K562 treated with DMSO at 1 percent for 24 hours (cell line): ENCODE measurements around the gene CDKL1. TPM values are rescaled to one million over a fixed set of nuclear protein-coding genes. Genes with fewer than 3 reads are reported as not detected.

Experiments
- total RNA-seq: library from RNA; unstranded; fragments of 300-600 nt; gene quantifications from 2 replicates; pipeline ENCODE4 v1.2.3, GENCODE V29; 2022; ENCODE audit warnings: low read depth; ENCODE audit not compliant: insufficient read depth

CDKL1 gene
- total RNA-seq, result not detected in 2 replicates

GRCh38 chr14:50396631-50397389 lies at the start of gene CDKL1:
CDKL1 (minus strand) TSS chr14:50396881; CDS start chr14:50395868, 1,013 bp downstream.

GRCh38 chr14:50311972-50312733 lies 84.5 kb downstream of the CDKL1 start, which contains the start of the genes DMAC2L and L2HGDH:
DMAC2L (plus strand) TSS chr14:50312324; CDS start chr14:50321488, 9,164 bp downstream.
L2HGDH (minus strand) TSS chr14:50312229; CDS start chr14:50312150, 79 bp downstream.

Other genes with a start within 250 kb of the CDKL1 start
- gene SOS2, start 165.3 kb downstream of the CDKL1 start, total RNA-seq, result 6.4 and 7.8 TPM in 2 replicates
- gene L2HGDH, start 84.7 kb downstream of the CDKL1 start, total RNA-seq, result 7.3 and 9.8 TPM in 2 replicates
- 4.5 and 5.6 TPM in 2 replicates for gene DMAC2L, start 84.6 kb downstream of the CDKL1 start, total RNA-seq
- gene MAP4K5, start 135.7 kb upstream of the CDKL1 start, total RNA-seq, result 15.0 and 28.6 TPM in 2 replicates
- 0.25 TPM in 1 of 2 replicates, not detected in the other for gene ATL1, start 163.3 kb upstream of the CDKL1 start, total RNA-seq